SK-N-MC (cell line): ENCODE data around the gene RAC2.

Experiments
- EZH2 ChIP-seq: fragments of 200-600 bp; sonication (generic); IDR thresholded peaks from one replicate; pipeline ENCODE4 v1.6.1; 2017; ENCODE audit warnings: antibody characterized with exemption
- POLR2AphosphoS5 ChIP-seq: IDR thresholded peaks from 2 replicates; pipeline ENCODE4 v1.6.1; 2012; ENCODE audit warnings: mild to moderate bottlenecking, low read depth, low read length, borderline replicate concordance

GRCh38 chr22:37198258-37199102, 45.6 kb downstream of the RAC2 start:
- TF ChIP-seq EZH2 (no peak), POLR2AphosphoS5 (no peak)
